Fibroblast of skin of back (primary cell): ENCODE measurements around the gene C2CD2.
"Not testable (repeated sequence)": the region's sequence is repeated elsewhere in the genome, so short reads cannot be mapped to it uniquely, and the experiment has no call there.

Source experiments
- DNase-seq: peaks from one replicate; pipeline ENCODE4 v3.0.0-alpha.2; 2013

The C2CD2 gene

GRCh38 chr21:41956926-41957729, 3.3 kb upstream of the C2CD2 start:
- DNase-seq: peak; percentile 73

- DNase-seq: no peak
Observed at GRCh38 chr21:41955516-41955915, 1.7 kb upstream of the C2CD2 start.

- DNase-seq: no peak
Observed at GRCh38 chr21:41954654-41955499, 1.1 kb upstream of the C2CD2 start.

- peak; percentile 24 for DNase-seq
Observed at GRCh38 chr21:41953249-41953830, 478 bp downstream of the C2CD2 start.

GRCh38 chr21:41952568-41953248, 1.1 kb downstream of the C2CD2 start:
- no peak for DNase-seq

GRCh38 chr21:41951876-41952567, 1.8 kb downstream of the C2CD2 start:
- no peak for DNase-seq

- no peak for DNase-seq
Observed at GRCh38 chr21:41950941-41951351, 2.9 kb downstream of the C2CD2 start.

- DNase-seq: not testable (repeated sequence)
Observed at GRCh38 chr21:41949631-41950030, 4.2 kb downstream of the C2CD2 start.

GRCh38 chr21:41948901-41949300, 4.9 kb downstream of the C2CD2 start:
- no peak for DNase-seq

GRCh38 chr21:41948078-41948895, 5.5 kb downstream of the C2CD2 start:
- DNase-seq: no peak

GRCh38 chr21:41945982-41946381, 7.8 kb downstream of the C2CD2 start:
- DNase-seq: no peak

- no peak for DNase-seq
Observed at GRCh38 chr21:41943851-41944250, 10.0 kb downstream of the C2CD2 start.

- DNase-seq: no peak
Observed at GRCh38 chr21:41942457-41942856, 11.4 kb downstream of the C2CD2 start.

- DNase-seq: no peak
Observed at GRCh38 chr21:41941941-41942340, 11.9 kb downstream of the C2CD2 start.

GRCh38 chr21:41940431-41940830, 13.4 kb downstream of the C2CD2 start:
- no peak for DNase-seq

GRCh38 chr21:41939391-41939790, 14.4 kb downstream of the C2CD2 start:
- DNase-seq: no peak

- DNase-seq: peak; percentile 34
Observed at GRCh38 chr21:41933313-41934079, 20.3 kb downstream of the C2CD2 start.

GRCh38 chr21:41932576-41933312, 21.1 kb downstream of the C2CD2 start:
- DNase-seq: no peak

- DNase-seq: peak; percentile 71
Observed at GRCh38 chr21:41932191-41932575, 21.6 kb downstream of the C2CD2 start.

- DNase-seq: no peak
Observed at GRCh38 chr21:41931041-41931451, 22.8 kb downstream of the C2CD2 start.
